ENCODE results near the gene PDIA6. TPM values are rescaled to one million over a fixed set of nuclear protein-coding genes. Genes with fewer than 3 reads are reported as not detected.

Gene PDIA6
- total RNA-seq, 2 experiments from 2014 or later, result 24.4 to 24.8 TPM

Other genes with a start within 250 kb of the PDIA6 start
- 10 to 100 TPM; 20.2 to 21.6 TPM for gene NOL10, start 122.8 kb downstream of the PDIA6 start, total RNA-seq
- gene ATP6V1C2, start 91.2 kb downstream of the PDIA6 start, total RNA-seq, result not detected
- not detected for gene KCNF1, start 99.1 kb upstream of the PDIA6 start, total RNA-seq